Measurements from ENCODE around the gene CYTH2. TPM values are rescaled to one million over a fixed set of nuclear protein-coding genes. Genes with fewer than 3 reads are reported as not detected.
A peak's percentile ranks its signal among the peaks of the same experiment; 100 is the strongest.

CYTH2 gene
- total RNA-seq, 1 donor from 2014 or later: 32.1 TPM

GRCh38 chr19:48461651-48461981 is 7.6 kb upstream of the CYTH2 start:
- TF ChIP-seq CTCF (IDR thresholded peaks at IDR 0.05; ENCODE audit: borderline replicate concordance): no peak
- no peak for DNase-seq
- no peak overlapping the region for H3K27ac ChIP-seq (replicated peaks)
- no peaks in the 10 kb centered on the region for H3K36me3 ChIP-seq
- no peaks in the 10 kb centered on the region for H3K9me3 ChIP-seq (replicated peaks)
- no peaks in the 10 kb centered on the region for H3K27me3 ChIP-seq (ENCODE audit: low read depth)
- no peaks in the 10 kb centered on the region for H3K4me1 ChIP-seq
- H3K4me3 ChIP-seq: no peak overlapping the region
- intact Hi-C loops (cut with micrococcal nuclease): no loop called here

- Histone ChIP-seq H3K9me3 (replicated peaks) (no peaks in the 10 kb centered on the region), H3K27ac (replicated peaks) (no peak overlapping the region), H3K27me3 (ENCODE audit: low read depth) (no peaks in the 10 kb centered on the region), H3K4me1 (no peaks in the 10 kb centered on the region), H3K4me3 (no peak overlapping the region), H3K36me3 (no peaks in the 10 kb centered on the region)
- TF ChIP-seq CTCF (IDR thresholded peaks at IDR 0.05; ENCODE audit: borderline replicate concordance): no peak
- no peak for DNase-seq
- intact Hi-C loops (cut with micrococcal nuclease): no loop called here
These were observed 7.0 kb upstream of the CYTH2 start for GRCh38 chr19:48461982-48462655.

GRCh38 chr19:48465215-48465614 is 4.0 kb upstream of the CYTH2 start:
- intact Hi-C loops (cut with micrococcal nuclease): no loop called here
- Histone ChIP-seq H3K4me3 (no peak overlapping the region), H3K27me3 (ENCODE audit: low read depth) (no peaks in the 10 kb centered on the region), H3K27ac (replicated peaks) (no peak overlapping the region), H3K9me3 (replicated peaks) (no peaks in the 10 kb centered on the region), H3K4me1 (peaks cover 16% of the 10 kb centered on the region), H3K36me3 (peaks cover under 1% of the 10 kb centered on the region)
- no peak for TF ChIP-seq CTCF (IDR thresholded peaks at IDR 0.05; ENCODE audit: borderline replicate concordance)
- no peak for DNase-seq

GRCh38 chr19:48466561-48467325 is 2.4 kb upstream of the CYTH2 start:
- intact Hi-C loops (cut with micrococcal nuclease): no loop called here
- no peaks in the 10 kb centered on the region for H3K9me3 ChIP-seq (replicated peaks)
- H3K4me1 ChIP-seq: peaks cover 32% of the 10 kb centered on the region
- peaks cover 16% of the 10 kb centered on the region for H3K36me3 ChIP-seq
- H3K27me3 ChIP-seq (ENCODE audit: low read depth): no peaks in the 10 kb centered on the region
- DNase-seq: no peak
- H3K27ac ChIP-seq (replicated peaks): no peak overlapping the region
- TF ChIP-seq CTCF (IDR thresholded peaks at IDR 0.05; ENCODE audit: borderline replicate concordance): no peak
- no peak overlapping the region for H3K4me3 ChIP-seq

- H3K9me3 ChIP-seq (replicated peaks): no peaks in the 10 kb centered on the region
- TF ChIP-seq CTCF (IDR thresholded peaks at IDR 0.05; ENCODE audit: borderline replicate concordance): no peak
- peaks cover 33% of the 10 kb centered on the region for H3K4me1 ChIP-seq
- H3K36me3 ChIP-seq: peaks cover 37% of the 10 kb centered on the region
- peak overlapping the region; percentile 96 for H3K4me3 ChIP-seq
- peak overlapping the region; percentile 99 for H3K27ac ChIP-seq (replicated peaks)
- DNase-seq: peak; percentile 99
- intact Hi-C loops (cut with micrococcal nuclease): no loop called here
- no peaks in the 10 kb centered on the region for H3K27me3 ChIP-seq (ENCODE audit: low read depth)
These were observed 339 bp upstream of the CYTH2 start for GRCh38 chr19:48468772-48469288.
